HG03066 (cell line): Measurements from ENCODE around the gene APIP.
"Not testable (repeated sequence)": the region's sequence is repeated elsewhere in the genome, so short reads cannot be mapped to it uniquely, and the experiment has no call there.

ENCODE experiments used
- ATAC-seq: cut with Tn5 transposase; IDR thresholded peaks from one replicate; pipeline ENCODE4 v1.9.1; 2021; ENCODE audit warnings: low read depth; ENCODE audit not compliant: unreplicated experiment

The APIP gene

GRCh38 chr11:34926101-34926830, 10.1 kb upstream of the APIP start:
- no peak for ATAC-seq

- no peak for ATAC-seq
Measured at GRCh38 chr11:34924714-34925113, 8.5 kb upstream of the APIP start.

GRCh38 chr11:34921156-34921555, 5.0 kb upstream of the APIP start:
- ATAC-seq, result no peak

DNA sequence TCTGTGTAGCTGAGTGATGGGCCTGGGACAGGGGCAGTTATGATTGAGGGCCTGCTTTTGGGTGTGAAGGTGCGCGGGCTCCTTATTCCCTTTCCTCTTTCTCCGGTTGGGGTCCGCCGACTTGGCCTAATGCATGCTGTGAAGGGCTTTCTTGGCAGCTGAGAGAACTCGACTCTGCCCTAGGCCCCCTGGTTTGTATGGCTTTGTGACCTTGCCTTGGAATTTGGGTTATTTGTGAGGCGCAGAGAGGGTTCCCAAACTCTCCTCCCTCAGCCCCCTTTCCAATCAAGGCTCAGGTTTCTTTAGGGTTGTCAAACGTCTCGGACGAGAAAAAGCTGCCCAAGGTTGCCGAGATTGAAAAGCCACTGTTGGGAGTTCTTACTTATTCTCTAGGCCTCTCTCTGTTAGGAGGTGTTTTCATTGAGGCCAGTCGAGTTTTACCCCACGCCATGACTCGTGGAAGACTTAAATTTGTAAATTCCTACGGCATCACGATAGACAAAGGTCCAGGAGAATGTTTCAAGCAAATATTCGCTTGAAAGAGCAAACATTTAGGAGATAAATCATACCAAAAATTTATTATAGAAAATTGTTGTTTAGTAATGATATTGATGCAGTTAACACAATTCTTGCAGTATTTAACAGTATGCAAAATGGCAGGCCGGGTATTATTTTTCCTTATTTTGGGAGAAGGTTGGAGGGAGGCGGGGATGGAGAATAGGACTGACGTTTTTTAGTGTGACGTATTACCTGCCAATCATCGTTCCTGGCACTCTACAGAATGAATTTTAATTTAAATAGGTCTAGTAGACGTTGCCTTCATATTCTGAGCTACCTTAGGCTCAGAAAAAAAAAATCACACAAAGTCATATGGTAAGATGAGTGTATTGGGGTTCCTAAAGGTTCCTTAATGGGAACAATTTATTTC, 928 bp upstream of the APIP start:
- peak; percentile 22 for ATAC-seq

DNA sequence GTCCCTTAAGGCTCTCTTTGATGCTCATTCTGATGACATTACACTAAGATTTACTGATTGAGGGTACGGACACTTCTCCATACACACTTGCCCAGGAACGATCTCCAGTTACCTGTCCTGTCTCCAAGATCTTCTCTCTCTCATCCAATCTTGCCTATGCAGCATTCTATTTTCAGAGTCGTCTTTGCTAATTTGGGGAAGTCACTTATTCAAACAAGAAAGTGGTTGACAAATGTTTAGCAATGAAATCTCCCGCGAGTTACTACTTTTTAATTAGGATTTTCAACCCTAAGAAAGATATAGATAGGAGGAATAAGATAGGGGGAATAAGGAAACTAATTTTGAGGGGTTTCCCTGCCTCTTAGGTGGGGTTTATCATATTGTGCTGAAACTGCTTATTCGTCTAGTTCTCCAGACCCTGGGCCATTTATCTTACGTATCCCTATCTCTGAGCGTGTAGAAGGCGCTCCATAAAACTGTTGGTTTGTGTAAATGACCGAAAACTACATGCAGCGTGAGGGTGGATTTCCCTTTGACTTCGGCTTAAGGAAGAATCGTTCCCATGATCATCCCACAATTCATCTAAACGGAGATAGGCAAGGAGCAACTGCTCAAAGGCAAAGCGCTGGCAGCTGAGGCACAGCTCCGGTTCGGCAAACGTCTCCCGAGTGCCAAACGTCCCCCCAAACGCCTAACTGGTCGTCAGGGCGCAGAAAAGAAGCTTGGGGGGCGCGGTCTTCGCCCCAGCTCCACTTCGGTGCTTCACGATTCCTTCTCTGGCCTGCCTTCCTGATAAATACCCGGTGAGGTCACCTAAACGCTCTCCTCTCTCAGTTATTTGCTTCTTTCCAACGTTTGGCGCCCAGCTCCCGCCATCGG, 804 bp downstream of the APIP start:
- ATAC-seq, result peak; percentile 10

DNA sequence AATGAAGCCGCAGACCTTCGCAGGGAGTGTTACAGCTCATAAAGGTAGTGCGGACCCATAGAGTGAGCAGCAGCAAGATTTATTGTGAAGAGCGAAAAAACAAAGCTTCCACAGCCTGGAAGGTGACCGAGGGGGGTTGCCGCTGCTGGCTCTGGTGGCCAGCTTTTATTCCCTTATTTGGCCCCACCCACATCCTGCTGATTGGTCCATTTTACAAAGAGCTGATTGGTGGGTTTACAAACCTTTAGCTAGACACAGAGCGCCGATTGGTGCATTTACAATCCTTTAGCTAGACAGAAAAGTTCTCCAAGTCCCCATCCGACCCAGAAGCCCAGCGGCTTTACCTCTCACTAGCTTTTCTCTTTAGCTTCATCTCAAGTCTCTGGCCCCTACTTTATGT, 2.6 kb downstream of the APIP start:
- not testable (repeated sequence) for ATAC-seq

GRCh38 chr11:34911676-34912075, 4.5 kb downstream of the APIP start:
- ATAC-seq, result no peak

GRCh38 chr11:34910817-34911216, 5.4 kb downstream of the APIP start:
- ATAC-seq, result no peak

DNA sequence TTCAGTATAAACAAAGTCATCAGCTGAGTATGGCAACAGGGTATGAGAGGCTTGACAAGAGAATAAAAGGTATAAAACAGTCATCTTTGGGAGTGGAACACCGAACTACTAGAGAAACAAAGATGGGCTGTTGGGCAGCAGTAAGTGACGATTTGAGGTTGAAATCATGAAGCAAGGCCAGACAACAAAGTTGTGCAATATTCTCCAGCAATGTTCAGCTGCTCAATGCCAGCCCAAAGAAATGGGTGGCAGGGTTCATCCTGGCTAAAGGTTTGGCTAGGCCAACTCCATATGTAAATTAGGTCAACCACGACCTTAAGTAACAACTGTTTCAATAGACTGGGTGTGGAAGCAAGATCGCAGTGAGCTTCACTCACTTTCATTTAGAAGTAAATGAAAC, 6.2 kb downstream of the APIP start:
- no peak for ATAC-seq

- no peak for ATAC-seq
Measured at GRCh38 chr11:34909415-34909814, 6.8 kb downstream of the APIP start.

GRCh38 chr11:34907934-34908593, 8.1 kb downstream of the APIP start:
- no peak for ATAC-seq

DNA sequence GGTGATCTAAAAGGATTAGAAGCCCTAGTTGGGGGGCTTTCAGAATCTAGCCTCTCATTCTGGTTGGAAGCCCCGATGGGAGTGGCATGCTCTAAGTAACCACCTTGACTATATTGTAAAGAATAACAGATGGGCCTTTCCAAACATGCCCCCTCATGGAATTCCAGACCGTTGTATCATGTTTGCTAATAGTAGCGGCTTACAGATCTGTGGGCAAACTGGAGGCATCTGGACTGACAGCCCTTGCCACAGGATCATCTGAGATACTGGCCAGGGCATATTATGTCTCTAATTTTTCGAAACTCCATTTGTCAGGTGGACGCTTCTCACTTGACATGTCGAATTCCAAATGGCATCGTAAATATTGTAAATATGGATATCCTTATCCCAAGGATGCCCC, 10.5 kb downstream of the APIP start:
- no peak for ATAC-seq

DNA sequence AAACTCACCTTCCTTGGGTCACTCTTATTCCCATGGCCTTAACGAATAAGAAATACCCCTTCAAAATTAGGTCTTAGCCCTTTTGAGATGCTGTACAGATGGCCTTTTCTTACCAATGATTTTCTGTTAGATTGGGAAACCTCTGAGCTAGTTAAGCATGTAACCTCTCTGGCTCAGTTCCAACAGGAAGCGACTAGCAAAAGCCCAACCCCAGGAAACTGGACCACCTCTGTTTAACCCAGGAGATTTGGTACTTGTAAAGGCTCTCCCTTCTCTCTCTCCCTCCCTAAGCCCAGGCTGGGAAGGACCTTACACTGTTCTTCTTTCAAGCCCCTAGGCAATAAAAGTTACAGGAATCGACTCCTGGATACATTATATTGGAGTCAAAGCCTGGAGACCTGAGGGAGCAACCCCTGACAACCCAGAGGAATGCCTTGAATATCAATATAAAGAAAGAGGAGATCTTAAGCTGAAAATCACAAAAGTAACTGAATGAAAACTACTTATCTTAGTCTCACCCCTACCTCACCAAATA, 11.7 kb downstream of the APIP start:
- no peak for ATAC-seq

DNA sequence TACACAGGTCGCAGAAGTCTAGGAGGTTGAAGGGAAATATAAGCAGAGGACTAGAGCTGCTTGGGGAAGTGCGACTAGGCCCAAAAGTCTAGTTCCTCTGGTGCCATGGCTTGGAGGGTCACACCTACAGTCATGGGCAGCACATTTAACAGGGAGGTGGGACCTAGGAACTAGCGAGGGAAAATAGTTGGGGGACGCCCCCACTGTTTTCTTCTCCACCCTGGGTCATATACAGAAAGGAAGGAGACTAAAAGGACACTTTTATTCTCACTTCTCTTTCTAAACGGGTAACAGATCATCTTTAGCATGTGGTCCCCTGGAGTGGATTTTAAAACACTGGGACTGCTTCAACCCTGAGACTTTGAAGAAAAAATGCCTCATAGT, 16.6 kb downstream of the APIP start:
- no peak for ATAC-seq

DNA sequence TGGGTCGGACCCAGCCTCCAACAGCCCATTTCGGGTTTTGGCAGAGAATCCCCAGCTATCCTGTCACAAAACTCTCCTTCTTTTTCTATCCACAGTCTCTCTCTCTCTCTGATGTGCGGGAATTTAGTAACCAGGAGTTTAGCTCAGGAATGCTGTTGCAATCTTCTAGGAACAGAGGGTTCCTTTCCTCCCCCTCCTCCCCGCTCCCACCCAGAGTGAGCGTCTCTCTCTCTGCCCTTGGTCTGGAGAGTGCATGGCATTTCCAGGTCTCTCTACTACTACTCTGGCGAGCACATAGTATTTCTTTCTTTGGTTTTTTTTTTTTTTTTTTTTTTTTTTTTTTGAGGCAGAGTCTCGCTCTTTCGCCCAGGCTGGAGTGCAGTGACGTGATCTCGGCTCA, 17.7 kb downstream of the APIP start:
- no peak for ATAC-seq

GRCh38 chr11:34897171-34897870, 18.9 kb downstream of the APIP start:
- ATAC-seq, result no peak

DNA sequence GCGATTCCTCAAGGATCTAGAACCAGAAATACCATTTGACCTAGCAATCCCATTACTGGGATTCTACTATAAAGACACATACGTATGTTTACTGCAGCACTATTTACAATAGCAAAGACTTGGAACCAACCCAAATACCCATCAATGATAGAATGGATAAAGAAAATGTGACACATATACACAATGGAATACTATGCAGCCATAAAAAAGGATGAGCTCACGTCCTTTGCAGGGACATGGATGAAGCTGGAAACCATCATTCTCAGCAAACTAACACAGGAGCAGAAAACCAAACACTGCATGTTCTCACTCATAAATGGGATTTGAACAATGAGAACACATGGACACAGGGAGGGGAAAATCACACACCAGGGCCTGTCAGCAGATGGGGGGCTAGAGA, 20.0 kb downstream of the APIP start:
- not testable (repeated sequence) for ATAC-seq

- no peak for ATAC-seq
Measured at GRCh38 chr11:34893416-34893815, 22.8 kb downstream of the APIP start.

DNA sequence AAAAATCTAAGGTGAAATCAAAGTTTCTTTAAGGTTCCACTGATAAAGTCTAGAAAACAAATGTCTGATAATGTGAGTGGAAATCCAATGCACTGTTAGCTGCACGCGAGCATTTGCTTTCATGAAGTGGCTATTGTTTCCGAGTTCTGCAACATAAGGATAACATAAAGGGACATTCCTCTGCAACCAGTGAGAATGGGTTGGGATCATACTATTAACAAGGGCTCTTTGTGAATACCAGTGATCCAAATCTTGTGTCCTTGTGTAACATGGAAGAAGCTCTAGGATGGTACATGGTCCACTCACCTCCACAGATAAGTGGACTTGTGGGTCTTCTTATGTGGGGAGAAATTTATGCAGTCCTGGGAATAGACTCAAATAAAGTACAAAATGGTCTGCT, 24.6 kb downstream of the APIP start:
- no peak for ATAC-seq

- no peak for ATAC-seq
Measured at GRCh38 chr11:34890812-34891211, 25.4 kb downstream of the APIP start.
